Chondrocyte (in vitro differentiated cells): ENCODE measurements around the gene PTK6. TPM values are rescaled to one million over a fixed set of nuclear protein-coding genes. Genes with fewer than 3 reads are reported as not detected.

Experiments
- DNase-seq: peaks from one replicate; pipeline ENCODE4 v3.0.0; 2021; ENCODE audit warnings: mixed read lengths, low spot score
- H3K27ac Mint-ChIP-seq: one replicate; pipeline ENCODE4 v1.8.0; 2021; ENCODE audit warnings: mild to moderate bottlenecking, moderate library complexity, mixed read lengths; ENCODE audit not compliant: unreplicated experiment
- H3K27me3 Mint-ChIP-seq: 2 replicates; pipeline ENCODE4 v1.8.0; 2021; ENCODE audit warnings: low read depth, mixed read lengths
- H3K36me3 Mint-ChIP-seq: 2 replicates; pipeline ENCODE4 v1.8.0; 2021; ENCODE audit warnings: low read depth, mixed read lengths
- H3K4me1 Mint-ChIP-seq: 2 replicates; pipeline ENCODE4 v1.8.0; 2021; ENCODE audit warnings: low read depth, mild to moderate bottlenecking, mixed read lengths
- H3K4me3 Mint-ChIP-seq: one replicate; pipeline ENCODE4 v1.8.0; 2021; ENCODE audit warnings: mild to moderate bottlenecking, moderate library complexity, mixed read lengths; ENCODE audit not compliant: unreplicated experiment
- H3K9me3 Mint-ChIP-seq: 2 replicates; pipeline ENCODE4 v1.8.0; 2021; ENCODE audit warnings: low read depth, mixed read lengths
- total RNA-seq: library from RNA; stranded (reverse); gene quantifications from 3 replicates; pipeline ENCODE4 v1.2.1, GENCODE V29; 2021
- TF ChIP-seq, protein P1 (sequence below): fragments of 200-600 bp; sonication (generic); IDR thresholded peaks from 2 replicates; pipeline ENCODE4 v1.5.0; 2021; ENCODE audit warnings: antibody characterized with exemption, mild to moderate bottlenecking, moderate library complexity

PTK6 gene
- total RNA-seq, 1 donor from 2014 or later: not detected

GRCh38 chr20:63567386-63568169 lies 30.4 kb upstream of the PTK6 start:
- no peak overlapping the region for H3K27ac Mint-ChIP-seq
- DNase-seq: no peak
- TF ChIP-seq, protein P1, sequence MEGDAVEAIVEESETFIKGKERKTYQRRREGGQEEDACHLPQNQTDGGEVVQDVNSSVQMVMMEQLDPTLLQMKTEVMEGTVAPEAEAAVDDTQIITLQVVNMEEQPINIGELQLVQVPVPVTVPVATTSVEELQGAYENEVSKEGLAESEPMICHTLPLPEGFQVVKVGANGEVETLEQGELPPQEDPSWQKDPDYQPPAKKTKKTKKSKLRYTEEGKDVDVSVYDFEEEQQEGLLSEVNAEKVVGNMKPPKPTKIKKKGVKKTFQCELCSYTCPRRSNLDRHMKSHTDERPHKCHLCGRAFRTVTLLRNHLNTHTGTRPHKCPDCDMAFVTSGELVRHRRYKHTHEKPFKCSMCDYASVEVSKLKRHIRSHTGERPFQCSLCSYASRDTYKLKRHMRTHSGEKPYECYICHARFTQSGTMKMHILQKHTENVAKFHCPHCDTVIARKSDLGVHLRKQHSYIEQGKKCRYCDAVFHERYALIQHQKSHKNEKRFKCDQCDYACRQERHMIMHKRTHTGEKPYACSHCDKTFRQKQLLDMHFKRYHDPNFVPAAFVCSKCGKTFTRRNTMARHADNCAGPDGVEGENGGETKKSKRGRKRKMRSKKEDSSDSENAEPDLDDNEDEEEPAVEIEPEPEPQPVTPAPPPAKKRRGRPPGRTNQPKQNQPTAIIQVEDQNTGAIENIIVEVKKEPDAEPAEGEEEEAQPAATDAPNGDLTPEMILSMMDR: no peak
- no peaks in the 10 kb centered on the region for H3K9me3 Mint-ChIP-seq
- no peaks in the 10 kb centered on the region for H3K4me1 Mint-ChIP-seq
- H3K4me3 Mint-ChIP-seq: no peak overlapping the region
- H3K27me3 Mint-ChIP-seq: no peaks in the 10 kb centered on the region
- H3K36me3 Mint-ChIP-seq: no peaks in the 10 kb centered on the region

GRCh38 chr20:63567136-63567385 lies 29.9 kb upstream of the PTK6 start:
- TF ChIP-seq, protein P1: no peak
- DNase-seq: no peak
- Mint-ChIP-seq H3K36me3 (no peaks in the 10 kb centered on the region), H3K27ac (no peak overlapping the region), H3K4me1 (no peaks in the 10 kb centered on the region), H3K9me3 (no peaks in the 10 kb centered on the region), H3K4me3 (no peak overlapping the region), H3K27me3 (no peaks in the 10 kb centered on the region)

DNA sequence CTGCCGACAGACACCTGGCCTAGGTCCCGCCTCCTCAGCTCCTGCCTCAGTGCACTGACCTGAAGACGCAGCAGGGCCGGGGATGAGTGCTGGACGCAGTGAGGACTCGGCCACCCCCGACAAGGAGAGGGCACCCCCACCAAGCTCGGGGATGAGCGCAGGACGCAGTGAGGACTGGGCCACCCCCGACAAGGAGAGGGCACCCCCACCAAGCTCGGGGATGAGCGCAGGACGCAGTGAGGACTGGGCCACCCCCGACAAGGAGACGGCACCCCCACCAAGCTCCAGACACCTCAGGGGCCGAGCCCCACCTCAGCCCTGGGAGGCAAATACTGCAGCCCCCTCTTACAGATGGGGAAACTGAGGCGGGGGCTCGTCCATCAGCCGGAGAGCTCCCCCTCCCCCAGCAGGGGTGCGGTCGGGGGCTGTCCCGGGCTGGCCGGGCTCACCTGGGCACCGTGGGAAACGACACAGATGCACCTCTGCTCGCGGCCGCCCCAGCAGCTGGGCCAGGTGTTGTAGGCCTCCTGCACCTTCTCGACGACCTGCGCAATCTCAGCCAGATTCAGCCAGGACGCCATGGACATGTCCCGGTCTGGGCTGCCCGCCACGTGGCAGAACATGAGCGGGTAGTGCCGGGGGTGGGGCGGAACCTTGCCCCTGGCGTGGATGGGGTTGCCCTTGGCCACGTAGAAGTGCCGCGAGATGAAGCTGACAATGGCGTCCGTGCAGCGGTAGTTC lies 29.4 kb upstream of the PTK6 start:
- no peak overlapping the region for H3K4me3 Mint-ChIP-seq

DNA sequence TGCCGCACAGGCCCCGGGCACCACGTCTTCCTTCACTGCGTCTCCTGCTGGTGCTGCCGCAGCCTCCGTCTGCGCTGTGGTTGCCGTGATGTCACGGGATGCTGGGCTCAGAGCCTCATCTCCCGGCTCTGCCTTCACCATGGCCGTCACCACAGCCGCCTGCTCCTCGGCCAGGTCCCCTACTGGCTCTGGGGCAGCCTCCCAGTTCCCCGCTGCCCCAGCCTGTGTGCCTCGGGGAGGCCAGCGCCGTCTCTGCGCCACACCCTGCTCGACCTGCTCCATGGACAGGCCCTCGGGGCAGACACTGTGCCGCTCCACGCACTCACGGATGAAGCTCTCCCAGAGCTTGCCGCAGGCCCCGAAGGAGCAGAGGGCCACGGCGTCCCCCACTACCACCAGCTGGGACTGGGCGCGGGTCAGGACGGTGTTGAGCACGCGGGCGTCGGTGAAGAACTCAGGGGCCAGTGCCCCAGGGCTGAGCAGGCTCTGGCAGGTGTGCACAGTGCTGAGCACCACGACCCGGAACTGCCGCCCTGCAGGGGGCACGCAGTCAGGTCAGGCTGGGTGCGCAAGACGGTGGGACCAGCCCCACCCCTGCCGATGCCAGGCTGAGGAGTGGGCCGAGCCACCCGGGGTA lies 28.6 kb upstream of the PTK6 start:
- Mint-ChIP-seq H3K36me3 (no peaks in the 10 kb centered on the region), H3K4me3 (no peak overlapping the region), H3K27me3 (no peaks in the 10 kb centered on the region), H3K27ac (no peak overlapping the region), H3K9me3 (no peaks in the 10 kb centered on the region), H3K4me1 (no peaks in the 10 kb centered on the region)
- DNase-seq: no peak
- TF ChIP-seq, protein P1: no peak

More for the DNA sequence above, 29.4 kb upstream of the PTK6 start:
- no peaks in the 10 kb centered on the region for H3K27me3 Mint-ChIP-seq
- H3K4me1 Mint-ChIP-seq: no peaks in the 10 kb centered on the region
- H3K9me3 Mint-ChIP-seq: no peaks in the 10 kb centered on the region
- DNase-seq: no peak
- TF ChIP-seq, protein P1: no peak
- no peak overlapping the region for H3K27ac Mint-ChIP-seq
- H3K36me3 Mint-ChIP-seq: no peaks in the 10 kb centered on the region

DNA sequence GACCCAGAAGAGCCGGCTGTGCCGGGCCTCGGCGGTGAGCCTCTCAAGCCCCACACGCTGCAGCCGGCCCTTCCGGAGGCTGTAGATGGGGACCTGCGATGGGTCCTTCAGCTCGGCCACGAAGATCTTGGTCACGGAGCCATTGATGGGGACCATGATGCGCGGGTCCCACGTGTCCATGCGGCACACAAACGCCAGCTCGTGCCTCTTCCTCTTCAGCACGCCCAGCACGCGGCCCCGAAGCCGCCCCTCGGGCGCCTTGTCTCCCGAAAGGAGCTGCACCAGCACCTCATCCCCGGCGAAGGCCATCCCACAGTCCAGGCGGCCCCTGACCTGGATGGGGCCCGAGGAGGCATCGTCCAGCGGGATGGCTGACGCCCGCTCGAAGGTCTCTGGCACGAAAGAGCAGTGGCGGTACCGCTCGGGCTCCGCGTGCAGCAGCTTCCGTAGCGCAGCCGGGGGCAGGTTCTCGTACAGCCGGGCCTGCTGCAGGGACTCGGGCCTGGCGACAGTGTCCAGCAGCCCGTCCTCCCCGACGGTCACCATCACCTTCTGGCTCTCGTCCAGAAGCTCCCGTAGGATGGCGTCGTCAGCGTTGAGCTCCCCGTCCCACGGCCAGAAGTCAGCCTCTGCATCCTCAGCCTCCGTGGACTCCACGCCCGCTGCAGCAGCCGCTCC lies 28.0 kb upstream of the PTK6 start:
- H3K27me3 Mint-ChIP-seq: no peaks in the 10 kb centered on the region
- no peak overlapping the region for H3K4me3 Mint-ChIP-seq
- peaks cover 3% of the 10 kb centered on the region for H3K36me3 Mint-ChIP-seq
- TF ChIP-seq, protein P1: no peak
- no peak overlapping the region for H3K27ac Mint-ChIP-seq
- H3K9me3 Mint-ChIP-seq: no peaks in the 10 kb centered on the region
- H3K4me1 Mint-ChIP-seq: no peaks in the 10 kb centered on the region
- no peak for DNase-seq
